ENCODE data around the gene LRIG1.

DNA sequence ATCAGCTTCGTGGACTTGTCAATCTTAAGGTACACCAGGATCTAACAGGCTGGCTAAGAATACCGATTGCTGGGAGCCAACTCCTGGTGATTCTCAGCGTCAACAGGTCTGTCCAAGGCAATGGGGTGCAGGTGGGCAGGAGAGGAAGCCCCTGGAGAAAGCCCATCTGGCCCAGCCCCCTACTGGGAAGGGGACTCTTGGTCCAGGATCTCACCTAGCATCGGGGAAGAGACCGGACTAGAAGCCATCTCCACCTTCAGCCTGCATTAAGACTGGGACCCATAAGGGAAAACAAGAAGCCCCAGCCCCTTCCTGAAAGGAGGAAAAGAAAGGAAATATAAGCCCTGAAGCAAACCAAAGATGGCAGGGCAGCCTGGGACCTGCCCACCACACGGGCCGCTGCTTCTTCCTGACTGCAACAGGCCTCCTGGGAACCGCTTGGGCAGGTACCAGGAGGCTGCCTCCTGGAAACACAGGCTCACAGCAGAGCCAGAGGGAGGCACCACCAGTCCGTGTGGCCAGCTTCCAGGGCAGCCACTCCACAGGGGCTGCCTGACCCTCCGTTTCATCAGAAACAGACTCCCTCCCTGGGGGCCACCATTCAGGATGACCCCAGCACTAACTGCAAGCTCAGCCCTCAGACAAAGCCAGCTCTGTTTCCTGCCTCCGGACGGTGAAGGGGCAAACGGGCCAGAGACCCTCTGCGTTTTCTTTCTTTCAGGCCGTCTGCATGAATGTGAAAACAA lies 100.2 kb downstream of the LRIG1 start:
- no peak for TF ChIP-seq POLR2AphosphoS5 (IDR thresholded peaks at IDR 0.05; ENCODE audit: low read depth, low read length)
- TF ChIP-seq SIN3A (IDR thresholded peaks at IDR 0.05; ENCODE audit: borderline replicate concordance, insufficient read depth, low read length), result no peak
- TF ChIP-seq TAF1 (IDR thresholded peaks at IDR 0.05; ENCODE audit: borderline replicate concordance, insufficient read depth, low read length), result no peak
- TF ChIP-seq REST (IDR thresholded peaks at IDR 0.05; ENCODE audit: insufficient read depth in 1 of 2, low read depth in 2 of 2, low read length in 2 of 2), result no peak

All from PFSK-1 (cell line).